ENCODE data around the gene GPR132.

GPR132 gene

GRCh38 chr14:105102361-105102870 lies 37.2 kb upstream of the GPR132 start:
- Histone ChIP-seq H3K36me3 (ENCODE audit: insufficient read depth, low read length) (no peaks in the 10 kb centered on the region; the same call in 1 of the 2 replicates), H3K27ac (ENCODE audit: low read depth, low read length, poor library complexity, severe bottlenecking) (no peak overlapping the region), H3K27me3 (ENCODE audit: insufficient read depth, low read length) (peaks cover 20% of the 10 kb centered on the region; the same call in 1 of the 2 replicates), H3K4me3 (ENCODE audit: low read depth, low read length, poor library complexity, severe bottlenecking) (no peak overlapping the region), H4K20me1 (ENCODE audit: insufficient read depth, low read length) (no peaks in the 10 kb centered on the region), H3K9me3 (ENCODE audit: low read length) (peaks cover 6% of the 10 kb centered on the region), H3K9ac (ENCODE audit: low read length) (no peak overlapping the region), H3F3A (ENCODE audit: insufficient read depth, low read length) (no peaks in the 10 kb centered on the region), H3K4me2 (ENCODE audit: low read length) (no peak overlapping the region), H2AFZ (ENCODE audit: low read length) (no peak overlapping the region), H3K79me2 (ENCODE audit: insufficient read depth, low read length) (no peaks in the 10 kb centered on the region), H3K4me1 (ENCODE audit: insufficient read depth, low read length, severe bottlenecking) (no peaks in the 10 kb centered on the region), H3K9me2 (ENCODE audit: low read depth, low read length) (no peaks in the 10 kb centered on the region)
- TF ChIP-seq EZH2 (IDR thresholded peaks at IDR 0.05; ENCODE audit: borderline replicate concordance, low read length), result no peak
- TF ChIP-seq, protein P1, sequence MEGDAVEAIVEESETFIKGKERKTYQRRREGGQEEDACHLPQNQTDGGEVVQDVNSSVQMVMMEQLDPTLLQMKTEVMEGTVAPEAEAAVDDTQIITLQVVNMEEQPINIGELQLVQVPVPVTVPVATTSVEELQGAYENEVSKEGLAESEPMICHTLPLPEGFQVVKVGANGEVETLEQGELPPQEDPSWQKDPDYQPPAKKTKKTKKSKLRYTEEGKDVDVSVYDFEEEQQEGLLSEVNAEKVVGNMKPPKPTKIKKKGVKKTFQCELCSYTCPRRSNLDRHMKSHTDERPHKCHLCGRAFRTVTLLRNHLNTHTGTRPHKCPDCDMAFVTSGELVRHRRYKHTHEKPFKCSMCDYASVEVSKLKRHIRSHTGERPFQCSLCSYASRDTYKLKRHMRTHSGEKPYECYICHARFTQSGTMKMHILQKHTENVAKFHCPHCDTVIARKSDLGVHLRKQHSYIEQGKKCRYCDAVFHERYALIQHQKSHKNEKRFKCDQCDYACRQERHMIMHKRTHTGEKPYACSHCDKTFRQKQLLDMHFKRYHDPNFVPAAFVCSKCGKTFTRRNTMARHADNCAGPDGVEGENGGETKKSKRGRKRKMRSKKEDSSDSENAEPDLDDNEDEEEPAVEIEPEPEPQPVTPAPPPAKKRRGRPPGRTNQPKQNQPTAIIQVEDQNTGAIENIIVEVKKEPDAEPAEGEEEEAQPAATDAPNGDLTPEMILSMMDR (IDR thresholded peaks at IDR 0.05; ENCODE audit: low read length), result no peak

GRCh38 chr14:105100910-105101309 lies 35.7 kb upstream of the GPR132 start:
- no peak for TF ChIP-seq EZH2 (IDR thresholded peaks at IDR 0.05; ENCODE audit: borderline replicate concordance, low read length)
- TF ChIP-seq, protein P1 (IDR thresholded peaks at IDR 0.05; ENCODE audit: low read length), result no peak
- Histone ChIP-seq H3K27ac (ENCODE audit: low read depth, low read length, poor library complexity, severe bottlenecking) (no peak overlapping the region), H4K20me1 (ENCODE audit: insufficient read depth, low read length) (no peaks in the 10 kb centered on the region), H3K4me2 (ENCODE audit: low read length) (no peak overlapping the region), H3K27me3 (ENCODE audit: insufficient read depth, low read length) (peaks cover 20% of the 10 kb centered on the region; the same call in 1 of the 2 replicates), H3F3A (ENCODE audit: insufficient read depth, low read length) (no peaks in the 10 kb centered on the region), H2AFZ (ENCODE audit: low read length) (no peak overlapping the region), H3K79me2 (ENCODE audit: insufficient read depth, low read length) (no peaks in the 10 kb centered on the region), H3K9ac (ENCODE audit: low read length) (no peak overlapping the region), H3K9me2 (ENCODE audit: low read depth, low read length) (no peaks in the 10 kb centered on the region), H3K4me1 (ENCODE audit: insufficient read depth, low read length, severe bottlenecking) (no peaks in the 10 kb centered on the region), H3K4me3 (ENCODE audit: low read depth, low read length, poor library complexity, severe bottlenecking) (no peak overlapping the region), H3K36me3 (ENCODE audit: insufficient read depth, low read length) (no peaks in the 10 kb centered on the region; the same call in 1 of the 2 replicates), H3K9me3 (ENCODE audit: low read length) (peaks cover 6% of the 10 kb centered on the region)

- H3K27me3 ChIP-seq (ENCODE audit: insufficient read depth, low read length), result peaks cover 20% of the 10 kb centered on the region; the same call in 1 of the 2 replicates
- no peak overlapping the region for H2AFZ ChIP-seq (ENCODE audit: low read length)
- H3K36me3 ChIP-seq (ENCODE audit: insufficient read depth, low read length), result no peaks in the 10 kb centered on the region; the same call in 1 of the 2 replicates
- H3F3A ChIP-seq (ENCODE audit: insufficient read depth, low read length), result no peaks in the 10 kb centered on the region
- H3K9ac ChIP-seq (ENCODE audit: low read length), result no peak overlapping the region
- no peaks in the 10 kb centered on the region for H3K4me1 ChIP-seq (ENCODE audit: insufficient read depth, low read length, severe bottlenecking)
- no peak overlapping the region for H3K4me3 ChIP-seq (ENCODE audit: low read depth, low read length, poor library complexity, severe bottlenecking)
- H3K9me2 ChIP-seq (ENCODE audit: low read depth, low read length), result no peaks in the 10 kb centered on the region
- no peaks in the 10 kb centered on the region for H4K20me1 ChIP-seq (ENCODE audit: insufficient read depth, low read length)
- H3K79me2 ChIP-seq (ENCODE audit: insufficient read depth, low read length), result no peaks in the 10 kb centered on the region
- no peak overlapping the region for H3K27ac ChIP-seq (ENCODE audit: low read depth, low read length, poor library complexity, severe bottlenecking)
- TF ChIP-seq, protein P1 (IDR thresholded peaks at IDR 0.05; ENCODE audit: low read length), result no peak
- no peak for TF ChIP-seq EZH2 (IDR thresholded peaks at IDR 0.05; ENCODE audit: borderline replicate concordance, low read length)
- no peak overlapping the region for H3K4me2 ChIP-seq (ENCODE audit: low read length)
- H3K9me3 ChIP-seq (ENCODE audit: low read length), result peaks cover 6% of the 10 kb centered on the region
Observed at GRCh38 chr14:105099778-105100177, 34.5 kb upstream of the GPR132 start.

Data from OCI-LY1 (cell line).